ENCODE data around the gene LRRTM4. TPM values are rescaled to one million over a fixed set of nuclear protein-coding genes. Genes with fewer than 3 reads are reported as not detected.
"Not testable (repeated sequence)": the region's sequence is repeated elsewhere in the genome, so short reads cannot be mapped to it uniquely, and the experiment has no call there.

Gene LRRTM4
- total and polyA plus RNA-seq, 2 donors from 2014 or later = 0.19 TPM; not detected in 1

DNA sequence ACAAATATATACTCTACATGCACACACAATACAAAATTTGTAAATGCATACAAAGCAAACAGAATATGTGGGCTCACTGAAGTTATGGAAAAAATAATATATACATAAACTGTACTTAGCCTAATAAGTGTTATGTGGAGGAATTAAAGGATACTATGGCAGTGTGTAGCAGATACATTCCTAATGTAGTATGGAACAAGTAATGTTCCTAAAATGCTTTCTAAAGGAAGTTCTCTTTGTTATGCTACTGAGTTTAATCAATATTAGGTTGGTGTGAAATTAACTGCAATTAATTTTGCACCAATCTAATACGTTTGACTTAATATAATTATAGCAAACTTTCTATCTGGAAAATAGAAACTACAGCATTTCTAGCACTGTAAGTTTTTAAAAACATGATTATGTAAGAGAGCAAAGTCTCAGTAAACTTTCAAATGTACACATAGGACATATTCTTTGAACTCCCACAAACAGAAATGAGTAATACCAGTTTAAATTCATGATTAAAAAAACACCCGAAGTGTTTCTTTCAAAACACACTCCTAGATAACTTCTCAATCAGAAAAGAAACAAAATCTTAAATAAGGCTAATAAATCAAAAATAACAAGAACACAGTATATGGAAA is 331.3 kb downstream of the LRRTM4 start:
- Histone ChIP-seq H3K9ac (ENCODE audit: low read length in 3 of 3) (no peak overlapping the region), H3K4me1 (ENCODE audit: control insufficient read depth in 2 of 3, insufficient read depth in 2 of 3, low read depth in 1 of 3, low read length in 3 of 3) (no peaks in the 10 kb centered on the region), H3K27me3 (ENCODE audit: control insufficient read depth, insufficient read depth, low read length) (no peaks in the 10 kb centered on the region), H3K27ac (ENCODE audit: low read depth in 2 of 2, low read length in 2 of 2) (no peak overlapping the region), H3K4me3 (ENCODE audit: low read length in 3 of 3) (no peak overlapping the region), H3K9me3 (ENCODE audit: control insufficient read depth in 2 of 3, insufficient read depth in 1 of 3, low read length in 3 of 3) (no peaks in the 10 kb centered on the region), H3K36me3 (ENCODE audit: control insufficient read depth in 2 of 3, insufficient read depth in 3 of 3, low read length in 3 of 3) (no peaks in the 10 kb centered on the region)
- intact Hi-C loops (cut with DNase I) = no loop called here
- DNase-seq (no peak), FAIRE-seq (no peak)
- TF ChIP-seq, protein P1, sequence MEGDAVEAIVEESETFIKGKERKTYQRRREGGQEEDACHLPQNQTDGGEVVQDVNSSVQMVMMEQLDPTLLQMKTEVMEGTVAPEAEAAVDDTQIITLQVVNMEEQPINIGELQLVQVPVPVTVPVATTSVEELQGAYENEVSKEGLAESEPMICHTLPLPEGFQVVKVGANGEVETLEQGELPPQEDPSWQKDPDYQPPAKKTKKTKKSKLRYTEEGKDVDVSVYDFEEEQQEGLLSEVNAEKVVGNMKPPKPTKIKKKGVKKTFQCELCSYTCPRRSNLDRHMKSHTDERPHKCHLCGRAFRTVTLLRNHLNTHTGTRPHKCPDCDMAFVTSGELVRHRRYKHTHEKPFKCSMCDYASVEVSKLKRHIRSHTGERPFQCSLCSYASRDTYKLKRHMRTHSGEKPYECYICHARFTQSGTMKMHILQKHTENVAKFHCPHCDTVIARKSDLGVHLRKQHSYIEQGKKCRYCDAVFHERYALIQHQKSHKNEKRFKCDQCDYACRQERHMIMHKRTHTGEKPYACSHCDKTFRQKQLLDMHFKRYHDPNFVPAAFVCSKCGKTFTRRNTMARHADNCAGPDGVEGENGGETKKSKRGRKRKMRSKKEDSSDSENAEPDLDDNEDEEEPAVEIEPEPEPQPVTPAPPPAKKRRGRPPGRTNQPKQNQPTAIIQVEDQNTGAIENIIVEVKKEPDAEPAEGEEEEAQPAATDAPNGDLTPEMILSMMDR (IDR thresholded peaks at IDR 0.05; ENCODE audit: borderline replicate concordance, extremely low read depth, insufficient read depth) = no peak

DNA sequence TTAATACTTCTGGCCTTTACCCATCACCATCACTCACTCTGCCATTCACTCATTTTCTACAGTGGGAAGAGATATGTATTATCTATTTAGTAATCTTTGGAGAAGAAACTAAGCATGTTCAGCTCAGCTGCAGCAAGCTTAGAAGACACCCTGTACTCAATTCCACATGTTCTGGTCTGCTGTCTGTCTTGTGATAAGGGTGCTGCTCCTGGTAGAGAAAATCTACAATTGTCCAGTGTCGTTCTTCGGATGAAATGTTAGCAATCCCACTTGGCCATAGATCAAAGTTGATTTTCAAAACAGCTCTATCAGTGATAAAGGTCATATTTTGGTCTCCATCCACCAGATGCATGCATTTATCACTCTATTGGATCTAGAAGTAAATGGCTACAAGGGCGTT is 337.1 kb downstream of the LRRTM4 start:
- Histone ChIP-seq H3K27ac (ENCODE audit: low read depth in 2 of 2, low read length in 2 of 2) (no peak overlapping the region), H3K4me1 (ENCODE audit: control insufficient read depth in 2 of 3, insufficient read depth in 2 of 3, low read depth in 1 of 3, low read length in 3 of 3) (no peaks in the 10 kb centered on the region)
- DNase-seq = no peak

GRCh38 chr2:77179297-77179696 is 342.9 kb downstream of the LRRTM4 start:
- TF ChIP-seq, protein P1 (IDR thresholded peaks at IDR 0.05; ENCODE audit: borderline replicate concordance, extremely low read depth, insufficient read depth) = no peak

More for the DNA sequence above, 337.1 kb downstream of the LRRTM4 start:
- intact Hi-C loops (cut with DNase I) = no loop called here
- Histone ChIP-seq H3K4me3 (ENCODE audit: low read length in 3 of 3) (no peak overlapping the region), H3K9ac (ENCODE audit: low read length in 3 of 3) (no peak overlapping the region), H3K27me3 (ENCODE audit: control insufficient read depth, insufficient read depth, low read length) (no peaks in the 10 kb centered on the region), H3K9me3 (ENCODE audit: control insufficient read depth in 2 of 3, insufficient read depth in 1 of 3, low read length in 3 of 3) (no peaks in the 10 kb centered on the region), H3K36me3 (ENCODE audit: control insufficient read depth in 2 of 3, insufficient read depth in 3 of 3, low read length in 3 of 3) (no peaks in the 10 kb centered on the region)
- TF ChIP-seq, protein P1 (IDR thresholded peaks at IDR 0.05; ENCODE audit: borderline replicate concordance, extremely low read depth, insufficient read depth) = no peak
- FAIRE-seq = no peak

DNA sequence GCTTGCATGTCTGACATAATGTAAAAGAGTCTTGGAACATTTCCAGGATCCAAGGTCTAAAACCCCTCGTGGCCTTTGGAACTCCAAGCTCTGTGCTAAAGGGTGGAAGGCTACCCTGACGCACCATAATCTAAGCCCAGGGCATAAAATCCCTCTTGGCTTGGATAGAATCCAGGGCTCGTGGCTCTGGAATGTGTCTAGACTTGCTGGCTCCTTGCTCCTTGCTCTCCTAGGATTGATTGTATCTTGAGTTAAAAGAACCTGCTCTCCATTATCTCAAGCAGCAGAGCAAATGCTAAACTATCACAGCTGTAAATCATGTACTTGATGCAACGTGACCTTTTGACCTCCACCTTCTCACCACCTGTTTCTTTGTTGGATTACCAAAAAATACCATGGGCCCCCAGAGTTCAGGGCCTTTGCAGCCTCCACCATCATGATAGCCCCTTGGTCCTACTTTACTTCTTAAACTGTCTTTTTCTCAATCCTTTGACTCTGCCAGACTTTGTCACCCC is 346.9 kb downstream of the LRRTM4 start:
- FAIRE-seq; H3K4me3 ChIP-seq (ENCODE audit: low read length in 3 of 3); H3K4me1 ChIP-seq (ENCODE audit: control insufficient read depth in 2 of 3, insufficient read depth in 2 of 3, low read depth in 1 of 3, low read length in 3 of 3); H3K9ac ChIP-seq (ENCODE audit: low read length in 3 of 3); H3K27me3 ChIP-seq (ENCODE audit: control insufficient read depth, insufficient read depth, low read length); intact Hi-C loops (cut with DNase I); DNase-seq; H3K27ac ChIP-seq (ENCODE audit: low read depth in 2 of 2, low read length in 2 of 2); H3K9me3 ChIP-seq (ENCODE audit: control insufficient read depth in 2 of 3, insufficient read depth in 1 of 3, low read length in 3 of 3); H3K36me3 ChIP-seq (ENCODE audit: control insufficient read depth in 2 of 3, insufficient read depth in 3 of 3, low read length in 3 of 3): not testable (repeated sequence)

More at GRCh38 chr2:77179297-77179696, 342.9 kb downstream of the LRRTM4 start:
- Histone ChIP-seq H3K27ac (ENCODE audit: low read depth in 2 of 2, low read length in 2 of 2) (no peak overlapping the region), H3K4me3 (ENCODE audit: low read length in 3 of 3) (no peak overlapping the region), H3K9ac (ENCODE audit: low read length in 3 of 3) (no peak overlapping the region), H3K36me3 (ENCODE audit: control insufficient read depth in 2 of 3, insufficient read depth in 3 of 3, low read length in 3 of 3) (no peaks in the 10 kb centered on the region), H3K9me3 (ENCODE audit: control insufficient read depth in 2 of 3, insufficient read depth in 1 of 3, low read length in 3 of 3) (no peaks in the 10 kb centered on the region), H3K4me1 (ENCODE audit: control insufficient read depth in 2 of 3, insufficient read depth in 2 of 3, low read depth in 1 of 3, low read length in 3 of 3) (no peaks in the 10 kb centered on the region), H3K27me3 (ENCODE audit: control insufficient read depth, insufficient read depth, low read length) (no peaks in the 10 kb centered on the region)
- FAIRE-seq (no peak), DNase-seq (no peak)
- intact Hi-C loops (cut with DNase I) = no loop called here
